ENCODE data around the gene ALDH3B1.
A peak's percentile ranks its signal among the peaks of the same experiment; 100 is the strongest.

The ALDH3B1 gene

GRCh38 chr11:68013611-68014156 is 3.6 kb downstream of the ALDH3B1 start:
- no peak for DNase-seq (ENCODE audit: low spot score)

GRCh38 chr11:68014157-68014946 is 4.2 kb downstream of the ALDH3B1 start:
- DNase-seq (ENCODE audit: low spot score): no peak

- no peak for DNase-seq (ENCODE audit: low spot score)
Measured at GRCh38 chr11:68014947-68015447, 4.9 kb downstream of the ALDH3B1 start.

- DNase-seq (ENCODE audit: low spot score): no peak
Measured at GRCh38 chr11:68015467-68015866, 5.3 kb downstream of the ALDH3B1 start.

GRCh38 chr11:68016161-68016903 is 6.2 kb downstream of the ALDH3B1 start:
- no peak for DNase-seq (ENCODE audit: low spot score)

- DNase-seq (ENCODE audit: low spot score): no peak
Measured at GRCh38 chr11:68016904-68017817, 7.0 kb downstream of the ALDH3B1 start.

- no peak for DNase-seq (ENCODE audit: low spot score)
Measured at GRCh38 chr11:68017980-68018729, 8.0 kb downstream of the ALDH3B1 start.

- DNase-seq (ENCODE audit: low spot score): no peak
Measured at GRCh38 chr11:68018730-68019190, 8.6 kb downstream of the ALDH3B1 start.

GRCh38 chr11:68019486-68019885 is 9.4 kb downstream of the ALDH3B1 start:
- no peak for DNase-seq (ENCODE audit: low spot score)

- DNase-seq (ENCODE audit: low spot score): no peak
Measured at GRCh38 chr11:68020575-68020974, 10.4 kb downstream of the ALDH3B1 start.

- DNase-seq (ENCODE audit: low spot score): no peak
Measured at GRCh38 chr11:68021167-68021787, 11.2 kb downstream of the ALDH3B1 start.

GRCh38 chr11:68022531-68022930 is 12.4 kb downstream of the ALDH3B1 start:
- no peak for DNase-seq (ENCODE audit: low spot score)

GRCh38 chr11:68024508-68024907 is 14.4 kb downstream of the ALDH3B1 start:
- no peak for DNase-seq (ENCODE audit: low spot score)

GRCh38 chr11:68025047-68025446 is 14.9 kb downstream of the ALDH3B1 start:
- DNase-seq (ENCODE audit: low spot score): no peak

GRCh38 chr11:68026391-68027105 is 16.4 kb downstream of the ALDH3B1 start:
- no peak for DNase-seq (ENCODE audit: low spot score)

- DNase-seq (ENCODE audit: low spot score): no peak
Measured at GRCh38 chr11:68027667-68028066, 17.5 kb downstream of the ALDH3B1 start.

GRCh38 chr11:68028802-68029545 is 18.8 kb downstream of the ALDH3B1 start:
- no peak for DNase-seq (ENCODE audit: low spot score)

GRCh38 chr11:68030318-68031143 is 20.4 kb downstream of the ALDH3B1 start, which contains the start of gene NDUFS8:
Gene NDUFS8 (plus strand): TSS chr11:68030681. CDS start chr11:68032152, 1,471 bp downstream.
- peak; percentile 98 for DNase-seq (ENCODE audit: low spot score)

All from CD4-positive, alpha-beta T cell treated with Interleukin-6 at 100 ng/mL for 8 hours (primary cell).